Measurements from ENCODE around the gene STON2. TPM values are rescaled to one million over a fixed set of nuclear protein-coding genes. Genes with fewer than 3 reads are reported as not detected.

Gene STON2
- total RNA-seq, 1 experiment from 2014 or later: 0.36 TPM

GRCh38 chr14:81408595-81408994, 8.5 kb upstream of the STON2 start:
- no peak for DNase-seq (ENCODE audit: low read depth, low spot score)
- BruUV-seq (replicated peaks): no TSS peak

DNA sequence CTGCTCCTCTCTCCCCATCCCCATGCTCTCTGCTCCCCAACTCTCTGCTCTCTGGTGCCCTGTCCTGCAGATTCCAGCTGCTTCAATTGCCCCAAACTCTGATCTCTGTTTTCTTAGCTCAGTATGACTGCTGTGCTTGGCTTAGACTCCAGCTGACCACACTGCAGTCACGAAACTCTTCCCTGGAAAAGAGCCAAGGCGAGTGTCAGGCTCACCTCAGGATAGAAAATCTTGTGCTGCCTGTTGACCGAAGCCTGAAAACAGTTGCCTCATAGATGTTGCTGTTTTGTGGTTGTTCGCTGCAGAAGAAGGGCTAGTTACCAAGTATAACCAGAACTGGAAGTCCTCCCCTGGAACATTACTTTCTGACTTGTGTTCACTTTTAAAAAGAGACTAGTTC, 6.7 kb upstream of the STON2 start:
- ATAC-seq (no peak), DNase-seq (ENCODE audit: low read depth, low spot score) (no peak)
- no peak overlapping the region for H3K27ac ChIP-seq (ENCODE audit: low read length)
- TF ChIP-seq, protein P1, sequence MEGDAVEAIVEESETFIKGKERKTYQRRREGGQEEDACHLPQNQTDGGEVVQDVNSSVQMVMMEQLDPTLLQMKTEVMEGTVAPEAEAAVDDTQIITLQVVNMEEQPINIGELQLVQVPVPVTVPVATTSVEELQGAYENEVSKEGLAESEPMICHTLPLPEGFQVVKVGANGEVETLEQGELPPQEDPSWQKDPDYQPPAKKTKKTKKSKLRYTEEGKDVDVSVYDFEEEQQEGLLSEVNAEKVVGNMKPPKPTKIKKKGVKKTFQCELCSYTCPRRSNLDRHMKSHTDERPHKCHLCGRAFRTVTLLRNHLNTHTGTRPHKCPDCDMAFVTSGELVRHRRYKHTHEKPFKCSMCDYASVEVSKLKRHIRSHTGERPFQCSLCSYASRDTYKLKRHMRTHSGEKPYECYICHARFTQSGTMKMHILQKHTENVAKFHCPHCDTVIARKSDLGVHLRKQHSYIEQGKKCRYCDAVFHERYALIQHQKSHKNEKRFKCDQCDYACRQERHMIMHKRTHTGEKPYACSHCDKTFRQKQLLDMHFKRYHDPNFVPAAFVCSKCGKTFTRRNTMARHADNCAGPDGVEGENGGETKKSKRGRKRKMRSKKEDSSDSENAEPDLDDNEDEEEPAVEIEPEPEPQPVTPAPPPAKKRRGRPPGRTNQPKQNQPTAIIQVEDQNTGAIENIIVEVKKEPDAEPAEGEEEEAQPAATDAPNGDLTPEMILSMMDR (IDR thresholded peaks at IDR 0.05): no peak
- TF ChIP-seq POLR2AphosphoS5 (IDR thresholded peaks at IDR 0.05; ENCODE audit: low read depth, low read length) (no peak), REST (IDR thresholded peaks at IDR 0.05; ENCODE audit: insufficient read depth in 1 of 2, low read depth in 2 of 2, low read length in 1 of 2) (no peak), SIN3A (IDR thresholded peaks at IDR 0.05; ENCODE audit: borderline replicate concordance, insufficient read depth, low read depth, low read length) (no peak), TCF7L2 (IDR thresholded peaks at IDR 0.05; ENCODE audit: low read depth, low read length) (no peak)
- no peaks in the 10 kb centered on the region for H3K4me1 ChIP-seq (ENCODE audit: control insufficient read depth, insufficient read depth, low read length)
- ChIA-PET CTCF (no interaction called here), POLR2A (no interaction called here)
- H3K4me3 ChIP-seq (ENCODE audit: low read depth in 2 of 2, low read length in 2 of 2): no peak overlapping the region
- in situ Hi-C loops (cut with HindIII; ENCODE audit: low pct_unique_long_range_greater_than_20kb, low sequenced_read_pairs): no loop called here
- no TSS peak for BruUV-seq (replicated peaks)
- H3K9me3 ChIP-seq (ENCODE audit: control insufficient read depth, insufficient read depth, low read depth, low read length): no peaks in the 10 kb centered on the region
- intact Hi-C loops (cut with micrococcal nuclease; ENCODE audit: unreplicated experiment): no loop called here
- no peaks in the 10 kb centered on the region for H3K36me3 ChIP-seq (ENCODE audit: control insufficient read depth, insufficient read depth, low read length)
- H3K27me3 ChIP-seq (ENCODE audit: control insufficient read depth, insufficient read depth, low read length): no peaks in the 10 kb centered on the region

More at GRCh38 chr14:81408595-81408994, 8.5 kb upstream of the STON2 start:
- H3K27ac ChIP-seq (ENCODE audit: low read length): no peak overlapping the region
- in situ Hi-C loops (cut with HindIII; ENCODE audit: low pct_unique_long_range_greater_than_20kb, low sequenced_read_pairs): no loop called here
- H3K4me3 ChIP-seq (ENCODE audit: low read depth in 2 of 2, low read length in 2 of 2): no peak overlapping the region
- intact Hi-C loops (cut with micrococcal nuclease; ENCODE audit: unreplicated experiment): no loop called here
- H3K9me3 ChIP-seq (ENCODE audit: control insufficient read depth, insufficient read depth, low read depth, low read length): no peaks in the 10 kb centered on the region
- H3K36me3 ChIP-seq (ENCODE audit: control insufficient read depth, insufficient read depth, low read length): no peaks in the 10 kb centered on the region
- ChIA-PET POLR2A (no interaction called here), CTCF (no interaction called here)
- ATAC-seq: no peak
- H3K27me3 ChIP-seq (ENCODE audit: control insufficient read depth, insufficient read depth, low read length): no peaks in the 10 kb centered on the region
- no peaks in the 10 kb centered on the region for H3K4me1 ChIP-seq (ENCODE audit: control insufficient read depth, insufficient read depth, low read length)
- no peak for TF ChIP-seq REST (IDR thresholded peaks at IDR 0.05; ENCODE audit: insufficient read depth in 1 of 2, low read depth in 2 of 2, low read length in 1 of 2)
- TF ChIP-seq TCF7L2 (IDR thresholded peaks at IDR 0.05; ENCODE audit: low read depth, low read length): no peak
- TF ChIP-seq, protein P1 (IDR thresholded peaks at IDR 0.05): no peak
- no peak for TF ChIP-seq POLR2AphosphoS5 (IDR thresholded peaks at IDR 0.05; ENCODE audit: low read depth, low read length)
- TF ChIP-seq SIN3A (IDR thresholded peaks at IDR 0.05; ENCODE audit: borderline replicate concordance, insufficient read depth, low read depth, low read length): no peak
